ENCODE results near the gene CCDC50. TPM values are rescaled to one million over a fixed set of nuclear protein-coding genes. Genes with fewer than 3 reads are reported as not detected.

CCDC50 gene
- total and polyA plus RNA-seq, 8 donors: 17.6 to 226 (median 67.9) TPM

GRCh38 chr3:191369616-191370010 lies 40.4 kb downstream of the CCDC50 start:
- TF ChIP-seq POLR2A (IDR thresholded peaks at IDR 0.05) (no peak), CTCF (IDR thresholded peaks at IDR 0.05) (no peak)
- 71 to 88% (median 76%) methylated on average over 2 of the region's 2 CpGs for WGBS, 5 donors

DNA sequence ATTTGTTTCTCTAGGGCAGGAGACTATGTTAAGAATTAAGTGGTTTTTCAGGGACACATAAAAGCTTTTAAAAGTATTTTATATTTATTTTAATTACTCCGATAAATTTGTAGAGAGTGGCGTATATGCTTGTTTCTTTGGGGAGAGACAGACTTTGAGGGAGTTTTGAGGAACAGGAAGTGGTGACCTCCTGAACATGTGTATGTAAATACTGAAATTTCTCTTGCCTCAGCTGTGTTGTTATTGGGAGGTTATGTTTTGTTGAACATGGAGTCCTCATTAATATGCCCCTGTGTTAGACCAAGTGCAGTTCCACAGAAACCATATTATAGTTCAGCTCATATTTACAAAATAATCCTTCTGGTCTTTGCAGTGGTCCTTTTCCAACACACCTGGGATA lies 42.9 kb downstream of the CCDC50 start:
- WGBS, 5 donors: 77 to 92% (median 88%) methylated on average over 2 of the region's 2 CpGs
- TF ChIP-seq CTCF (IDR thresholded peaks at IDR 0.05) (no peak), EP300 (IDR thresholded peaks at IDR 0.05) (no peak), POLR2A (IDR thresholded peaks at IDR 0.05) (no peak), POLR2AphosphoS5 (IDR thresholded peaks at IDR 0.05) (no peak)
- no peak overlapping the region for H3K27ac ChIP-seq
- H3K27me3 ChIP-seq: no peaks in the 10 kb centered on the region
- no peaks in the 10 kb centered on the region for H3K9me3 ChIP-seq
- peaks cover 4 to 43% (median 36%) of the 10 kb centered on the region in 4 donors for H3K36me3 ChIP-seq
- H3K4me1 ChIP-seq: peaks cover 0 to 11% (median under 1%) of the 10 kb centered on the region in 4 donors
- intact Hi-C loops (cut with DNase I; ENCODE audit: low total_unique reads): no loop called here
- H3K4me3 ChIP-seq: no peak overlapping the region
- DNase-seq: no peak

More at GRCh38 chr3:191369616-191370010, 40.4 kb downstream of the CCDC50 start:
- no peak overlapping the region for H3K27ac ChIP-seq
- no peak for DNase-seq
- no peaks in the 10 kb centered on the region for H3K9me3 ChIP-seq
- intact Hi-C loops (cut with DNase I; ENCODE audit: low total_unique reads): no loop called here
- no peaks in the 10 kb centered on the region for H3K27me3 ChIP-seq
- no peak overlapping the region for H3K4me3 ChIP-seq
- H3K4me1 ChIP-seq: peaks cover 0 to 8% (median 0%) of the 10 kb centered on the region in 4 donors
- H3K36me3 ChIP-seq: peaks cover 4 to 35% (median 33%) of the 10 kb centered on the region in 4 donors

DNA sequence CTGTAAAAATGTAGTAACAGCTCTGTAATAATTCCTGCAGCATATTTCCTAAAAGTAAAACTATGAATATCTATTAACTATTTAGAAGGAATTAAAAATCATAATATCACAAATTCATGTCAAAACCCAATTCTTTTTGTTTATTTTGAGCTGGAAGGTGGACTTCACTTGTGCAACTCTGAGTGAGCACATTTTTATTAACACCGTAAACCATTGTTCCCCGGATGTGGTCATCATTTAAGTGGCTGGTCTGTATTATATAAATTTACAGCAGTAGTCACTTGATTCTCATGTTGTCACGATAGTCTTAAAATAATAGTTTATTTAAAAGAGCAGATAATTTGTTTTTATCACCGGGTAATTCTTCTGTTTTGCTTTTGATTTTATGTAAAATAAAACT lies 44.1 kb downstream of the CCDC50 start:
- 72 to 93% (median 91%) methylated on average over 4 of the region's 4 CpGs for WGBS, 5 donors
- no peak for TF ChIP-seq CTCF (IDR thresholded peaks at IDR 0.05)
- TF ChIP-seq POLR2A (IDR thresholded peaks at IDR 0.05): no peak
- Histone ChIP-seq H3K4me3 (no peak overlapping the region), H3K36me3 (peaks cover 4 to 43% (median 36%) of the 10 kb centered on the region in 4 donors), H3K4me1 (peaks cover 0 to 20% (median 7%) of the 10 kb centered on the region in 4 donors), H3K27ac (no peak overlapping the region), H3K27me3 (no peaks in the 10 kb centered on the region), H3K9me3 (no peaks in the 10 kb centered on the region)
- intact Hi-C loops (cut with DNase I; ENCODE audit: low total_unique reads): no loop called here
- DNase-seq: no peak

DNA sequence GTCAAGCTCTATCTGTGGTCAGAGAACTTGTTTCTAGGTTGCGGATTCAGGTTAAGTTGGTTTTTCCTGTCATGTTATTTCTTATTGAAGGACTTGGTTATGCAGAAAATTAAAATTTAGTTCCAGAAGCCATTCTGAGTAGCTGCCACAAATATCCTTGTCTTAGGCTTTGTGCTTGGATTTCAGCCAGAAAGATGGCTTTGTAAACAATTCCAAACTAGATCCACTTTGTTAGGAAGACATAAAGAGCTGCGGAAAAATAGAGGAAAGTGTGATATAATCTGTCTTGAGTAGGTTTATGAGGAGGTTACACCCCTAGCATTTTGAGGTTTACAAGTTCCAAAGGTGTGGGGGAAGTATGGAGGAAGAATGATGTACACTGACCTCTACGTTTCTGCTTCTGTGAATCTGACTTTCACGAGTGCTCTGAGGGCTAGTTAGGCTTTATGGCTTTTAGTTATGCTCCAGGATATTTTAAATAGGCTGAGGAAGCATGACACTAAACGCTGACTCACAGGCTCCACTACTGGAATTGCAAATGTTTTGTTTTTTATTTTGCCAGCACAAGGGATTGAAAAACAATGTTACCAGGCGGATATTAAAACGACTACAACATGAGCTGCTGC lies 47.4 kb downstream of the CCDC50 start:
- DNase-seq: peak in 1 of 2 donors; percentile 8
- H3K4me3 ChIP-seq: no peak overlapping the region
- intact Hi-C loops (cut with DNase I; ENCODE audit: low total_unique reads): no loop called here
- H3K27ac ChIP-seq: peak overlapping the region in 3 of 5 donors; percentile 2 to 33 (median 4)
- H3K27me3 ChIP-seq: no peaks in the 10 kb centered on the region
- peaks cover 4 to 35% (median 32%) of the 10 kb centered on the region in 4 donors for H3K36me3 ChIP-seq
- no peaks in the 10 kb centered on the region for H3K9me3 ChIP-seq
- 64 to 76% (median 71%) methylated on average over 7 of the region's 7 CpGs for WGBS, 5 donors
- H3K4me1 ChIP-seq: peaks cover 0 to 27% (median 9%) of the 10 kb centered on the region in 4 donors
- TF ChIP-seq POLR2AphosphoS5 (IDR thresholded peaks at IDR 0.05): peak in 1 of 3 donors; percentile 14
- no peak for TF ChIP-seq CTCF (IDR thresholded peaks at IDR 0.05)

Measured in stomach (tissue), 9 donors.